Activated CD4-positive, alpha-beta memory T cell treated with anti-CD3 and anti-CD28 coated beads for 36 hours (primary cell): ENCODE data around the gene CEP192. TPM values are rescaled to one million over a fixed set of nuclear protein-coding genes. Genes with fewer than 3 reads are reported as not detected.
"Not testable (repeated sequence)": the region's sequence is repeated elsewhere in the genome, so short reads cannot be mapped to it uniquely, and the experiment has no call there.

Experiments used
- CTCF ChIA-PET: fragments of 350-600 bp; sonication (Branson Sonifier 250); formaldehyde crosslinking; loops from one replicate; lab custom pipeline; 2021; ENCODE audit warnings: antibody characterized with exemption, inconsistent platforms; lab: Charles Lee
- POLR2A ChIA-PET: fragments of 350-600 bp; sonication (Branson Sonifier 250); formaldehyde crosslinking; loops from one replicate; lab custom pipeline; 2021; ENCODE audit warnings: antibody characterized with exemption; lab: Charles Lee
- DNase-seq: peaks from one replicate; pipeline ENCODE4 v3.0.0-alpha.2; 2020
- H3K27ac Mint-ChIP-seq: one replicate; pipeline ENCODE4 v1.8.0; 2021; ENCODE audit warnings: mixed read lengths
- H3K27me3 Mint-ChIP-seq: one replicate; pipeline ENCODE4 v1.8.0; 2021; ENCODE audit warnings: mixed read lengths
- H3K36me3 Mint-ChIP-seq: one replicate; pipeline ENCODE4 v1.8.0; 2021; ENCODE audit warnings: mixed read lengths
- H3K4me1 Mint-ChIP-seq: one replicate; pipeline ENCODE4 v1.8.0; 2021; ENCODE audit warnings: low read depth, mixed read lengths
- H3K4me3 Mint-ChIP-seq: one replicate; pipeline ENCODE4 v1.8.0; 2021; ENCODE audit warnings: mild to moderate bottlenecking, mixed read lengths
- H3K9me3 Mint-ChIP-seq: one replicate; pipeline ENCODE4 v1.8.0; 2021; ENCODE audit warnings: mixed read lengths
- intact Hi-C: fragments of 100-400 bp; cut with micrococcal nuclease; formaldehyde crosslinking; loops from one replicate; pipeline ENCODE4 v1.15.1; 2023
- total RNA-seq, 2 experiments: library from RNA; stranded (reverse); gene quantifications; one replicate each; pipeline ENCODE4 v1.2.3, GENCODE V29; 2021

Gene CEP192
- total RNA-seq, 2 experiments from 2014 or later = 31.0 to 34.0 TPM

- intact Hi-C loops = no loop called here
- Mint-ChIP-seq H3K4me3 (no peak overlapping the region), H3K27me3 (no peaks in the 10 kb centered on the region), H3K27ac (no peak overlapping the region), H3K9me3 (peaks cover 26% of the 10 kb centered on the region), H3K4me1 (peaks cover 3% of the 10 kb centered on the region), H3K36me3 (peaks cover 85% of the 10 kb centered on the region)
- no peak for DNase-seq
- ChIA-PET POLR2A (no interaction called here), CTCF (no interaction called here)
These were observed 85.7 kb downstream of the CEP192 start for GRCh38 chr18:13076886-13077285.

GRCh38 chr18:13077473-13077872, 86.3 kb downstream of the CEP192 start:
- H3K4me1 Mint-ChIP-seq = peaks cover 3% of the 10 kb centered on the region
- H3K9me3 Mint-ChIP-seq = peaks cover 26% of the 10 kb centered on the region
- no peak for DNase-seq
- H3K36me3 Mint-ChIP-seq = peaks cover 86% of the 10 kb centered on the region
- H3K27ac Mint-ChIP-seq = no peak overlapping the region
- intact Hi-C loops = no loop called here
- CTCF ChIA-PET = interaction anchor here (0.6 kb wide), 1 partner anchor 685 kb away, joined by 3 read pairs; no protein-coding TSS in a partner anchor
- H3K27me3 Mint-ChIP-seq = no peaks in the 10 kb centered on the region
- POLR2A ChIA-PET = no interaction called here
- no peak overlapping the region for H3K4me3 Mint-ChIP-seq

GRCh38 chr18:13078065-13078464, 86.9 kb downstream of the CEP192 start:
- DNase-seq, H3K4me3 Mint-ChIP-seq, H3K4me1 Mint-ChIP-seq, POLR2A ChIA-PET, H3K27me3 Mint-ChIP-seq, H3K27ac Mint-ChIP-seq, intact Hi-C loops: not testable (repeated sequence)
- Mint-ChIP-seq H3K9me3 (peaks cover 26% of the 10 kb centered on the region), H3K36me3 (peaks cover 85% of the 10 kb centered on the region)
- CTCF ChIA-PET = interaction anchor here (0.6 kb wide), 1 partner anchor 685 kb away, joined by 3 read pairs; no protein-coding TSS in a partner anchor

- Mint-ChIP-seq H3K9me3 (no peaks in the 10 kb centered on the region), H3K36me3 (peaks cover 54% of the 10 kb centered on the region), H3K27me3 (no peaks in the 10 kb centered on the region), H3K27ac (no peak overlapping the region), H3K4me3 (no peak overlapping the region), H3K4me1 (no peaks in the 10 kb centered on the region)
- DNase-seq = no peak
- intact Hi-C loops = no loop called here
- ChIA-PET POLR2A (no interaction called here), CTCF (interaction anchor here (1.3 kb wide), 1 partner anchor 73 kb away, joined by 5 read pairs; no protein-coding TSS in a partner anchor)
These were observed 95.7 kb downstream of the CEP192 start for GRCh38 chr18:13086906-13087305.

- POLR2A ChIA-PET = no interaction called here
These were observed 104.3 kb downstream of the CEP192 start for GRCh38 chr18:13095466-13095865.

GRCh38 chr18:13096232-13096631, 105.1 kb downstream of the CEP192 start:
- ChIA-PET CTCF (no interaction called here), POLR2A (no interaction called here)
- H3K4me3 Mint-ChIP-seq = no peak overlapping the region
- H3K27ac Mint-ChIP-seq = no peak overlapping the region
- intact Hi-C loops = no loop called here
- no peak for DNase-seq
- no peaks in the 10 kb centered on the region for H3K9me3 Mint-ChIP-seq
- no peaks in the 10 kb centered on the region for H3K4me1 Mint-ChIP-seq
- peaks cover 49% of the 10 kb centered on the region for H3K36me3 Mint-ChIP-seq
- H3K27me3 Mint-ChIP-seq = no peaks in the 10 kb centered on the region

More at GRCh38 chr18:13095466-13095865, 104.3 kb downstream of the CEP192 start:
- peaks cover 51% of the 10 kb centered on the region for H3K36me3 Mint-ChIP-seq
- H3K4me3 Mint-ChIP-seq = no peak overlapping the region
- no peak for DNase-seq
- intact Hi-C loops = no loop called here
- H3K4me1 Mint-ChIP-seq = no peaks in the 10 kb centered on the region
- H3K27ac Mint-ChIP-seq = no peak overlapping the region
- H3K27me3 Mint-ChIP-seq = no peaks in the 10 kb centered on the region
- CTCF ChIA-PET = no interaction called here
- no peaks in the 10 kb centered on the region for H3K9me3 Mint-ChIP-seq

GRCh38 chr18:13096719-13097118, 105.6 kb downstream of the CEP192 start:
- no peak overlapping the region for H3K27ac Mint-ChIP-seq
- intact Hi-C loops = no loop called here
- H3K27me3 Mint-ChIP-seq = no peaks in the 10 kb centered on the region
- CTCF ChIA-PET = no interaction called here
- POLR2A ChIA-PET = no interaction called here
- H3K9me3 Mint-ChIP-seq = no peaks in the 10 kb centered on the region
- no peak for DNase-seq
- H3K4me3 Mint-ChIP-seq = no peak overlapping the region
- peaks cover 51% of the 10 kb centered on the region for H3K36me3 Mint-ChIP-seq
- H3K4me1 Mint-ChIP-seq = no peaks in the 10 kb centered on the region

- intact Hi-C loops, H3K4me3 Mint-ChIP-seq, CTCF ChIA-PET, H3K27me3 Mint-ChIP-seq, H3K9me3 Mint-ChIP-seq, POLR2A ChIA-PET, H3K4me1 Mint-ChIP-seq, H3K27ac Mint-ChIP-seq, DNase-seq: not testable (repeated sequence)
- peaks cover 63% of the 10 kb centered on the region for H3K36me3 Mint-ChIP-seq
These were observed 106.9 kb downstream of the CEP192 start for GRCh38 chr18:13098104-13098503.

- ChIA-PET CTCF (no interaction called here), POLR2A (no interaction called here)
- no peak for DNase-seq
- intact Hi-C loops = no loop called here
- H3K4me1 Mint-ChIP-seq = no peaks in the 10 kb centered on the region
- no peaks in the 10 kb centered on the region for H3K9me3 Mint-ChIP-seq
- no peak overlapping the region for H3K27ac Mint-ChIP-seq
- peaks cover 63% of the 10 kb centered on the region for H3K36me3 Mint-ChIP-seq
- no peaks in the 10 kb centered on the region for H3K27me3 Mint-ChIP-seq
- no peak overlapping the region for H3K4me3 Mint-ChIP-seq
These were observed 108.0 kb downstream of the CEP192 start for GRCh38 chr18:13099113-13099512.

GRCh38 chr18:13100942-13101658, 109.9 kb downstream of the CEP192 start:
- CTCF ChIA-PET = no interaction called here
- Mint-ChIP-seq H3K4me3 (no peak overlapping the region), H3K27ac (no peak overlapping the region), H3K36me3 (peaks cover 63% of the 10 kb centered on the region), H3K4me1 (no peaks in the 10 kb centered on the region), H3K9me3 (no peaks in the 10 kb centered on the region), H3K27me3 (no peaks in the 10 kb centered on the region)
- no peak for DNase-seq
- intact Hi-C loops = no loop called here
- POLR2A ChIA-PET = no interaction called here

GRCh38 chr18:13101659-13102197, 110.6 kb downstream of the CEP192 start:
- CTCF ChIA-PET = no interaction called here
- Mint-ChIP-seq H3K27me3 (no peaks in the 10 kb centered on the region), H3K4me3 (no peak overlapping the region), H3K36me3 (peaks cover 64% of the 10 kb centered on the region), H3K27ac (no peak overlapping the region), H3K4me1 (no peaks in the 10 kb centered on the region), H3K9me3 (no peaks in the 10 kb centered on the region)
- intact Hi-C loops = no loop called here
- POLR2A ChIA-PET = no interaction called here
- no peak for DNase-seq

- ChIA-PET CTCF (interaction anchor here (1.4 kb wide), 1 partner anchor 11 kb away, joined by 4 read pairs; no protein-coding TSS in a partner anchor), POLR2A (no interaction called here)
- Mint-ChIP-seq H3K27me3 (no peaks in the 10 kb centered on the region), H3K36me3 (peaks cover 73% of the 10 kb centered on the region), H3K4me3 (no peak overlapping the region), H3K4me1 (peaks cover 3% of the 10 kb centered on the region), H3K27ac (no peak overlapping the region), H3K9me3 (peaks cover 2% of the 10 kb centered on the region)
- intact Hi-C loops = no loop called here
- no peak for DNase-seq
These were observed 112.2 kb downstream of the CEP192 start for GRCh38 chr18:13103366-13103765.
